Measurements from ENCODE around the gene CASTOR2.
"Not testable (repeated sequence)": the region's sequence is repeated elsewhere in the genome, so short reads cannot be mapped to it uniquely, and the experiment has no call there.

The CASTOR2 gene

DNA sequence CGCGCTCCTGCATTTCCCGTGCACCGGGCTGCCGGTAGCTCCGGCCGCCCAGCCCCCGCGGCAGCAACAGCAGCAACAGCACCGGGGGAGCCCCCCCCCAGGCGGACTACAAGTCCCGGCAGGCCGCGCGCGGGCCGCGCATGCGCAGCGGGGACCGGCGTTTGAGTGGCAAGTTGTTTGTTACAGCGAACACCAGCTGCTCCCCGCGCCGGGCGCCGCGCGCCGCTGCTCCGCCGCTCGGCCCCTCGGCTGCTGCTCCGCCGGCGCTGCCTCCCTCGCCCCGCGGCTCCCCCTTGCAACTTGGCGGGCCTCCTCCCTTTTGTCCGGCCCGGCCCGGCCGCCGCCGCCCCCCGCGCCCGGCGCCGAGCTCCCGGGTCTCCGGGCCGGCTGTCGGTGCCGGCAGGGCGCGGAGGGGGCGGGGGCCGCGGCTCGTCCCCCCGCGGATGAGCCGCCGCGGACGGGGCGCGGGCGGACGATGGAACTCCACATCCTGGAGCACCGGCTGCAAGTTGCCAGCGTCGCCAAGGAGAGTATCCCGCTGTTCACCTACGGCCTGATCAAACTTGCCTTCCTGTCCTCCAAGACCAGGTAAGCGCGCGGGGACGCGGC is at the start of gene CASTOR2:
Gene CASTOR2 (plus strand): TSS at position 195 of the 609 bp plus-strand sequence. CDS start 281 bp downstream, at position 476.
- DNase-seq (ENCODE audit: low read depth in 2 of 2), result peak; percentile 44 to 57

DNA sequence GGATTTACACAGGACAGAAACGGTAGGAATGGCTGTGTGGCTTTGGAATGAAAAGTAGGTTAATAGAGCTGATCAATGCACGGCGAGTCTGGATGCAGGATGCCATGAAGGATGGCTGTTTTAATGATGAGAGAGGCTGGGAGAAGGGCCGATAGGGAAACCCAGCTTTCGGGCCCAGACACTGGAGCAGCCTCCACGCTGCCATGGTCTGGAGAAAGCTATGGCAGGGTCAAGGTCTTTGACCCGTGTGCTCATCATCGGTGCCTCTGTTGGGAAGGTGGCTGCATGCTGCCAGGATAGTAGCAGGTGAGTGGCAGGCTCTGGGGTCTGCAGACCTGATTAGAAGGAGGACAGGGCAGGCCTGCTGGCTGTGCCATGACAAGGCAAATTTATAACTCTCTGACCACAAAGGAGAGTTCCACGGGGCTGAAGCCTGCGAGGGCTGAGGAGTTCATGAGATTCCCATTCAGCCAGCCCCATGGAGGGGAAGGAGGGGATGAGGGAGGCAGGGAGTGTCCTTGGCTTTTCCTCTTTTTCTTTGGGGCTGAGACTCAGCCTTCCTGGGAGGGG is 42.1 kb upstream of the CASTOR2 start:
- not testable (repeated sequence) for DNase-seq (ENCODE audit: low read depth in 2 of 2)

DNA sequence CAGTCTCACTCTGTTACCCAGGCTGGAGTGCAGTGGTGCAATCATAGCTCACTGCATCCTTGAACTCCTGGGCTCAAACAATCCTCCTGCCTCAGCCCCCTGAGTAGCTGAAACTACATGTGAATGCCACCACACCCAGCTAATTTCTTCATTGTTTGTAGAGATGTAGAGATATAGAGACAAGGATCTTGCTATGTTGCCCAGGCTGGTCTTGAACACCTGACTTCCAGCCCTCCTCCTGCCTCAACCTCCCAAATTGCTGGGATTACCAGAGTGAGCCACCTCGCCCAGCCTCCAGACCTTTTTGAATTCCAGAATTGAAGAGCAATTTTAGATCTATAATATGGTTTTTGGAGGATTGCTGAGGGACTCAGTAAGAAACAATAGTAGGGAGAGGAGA is 40.9 kb upstream of the CASTOR2 start:
- not testable (repeated sequence) for DNase-seq (ENCODE audit: low read depth in 2 of 2)

DNA sequence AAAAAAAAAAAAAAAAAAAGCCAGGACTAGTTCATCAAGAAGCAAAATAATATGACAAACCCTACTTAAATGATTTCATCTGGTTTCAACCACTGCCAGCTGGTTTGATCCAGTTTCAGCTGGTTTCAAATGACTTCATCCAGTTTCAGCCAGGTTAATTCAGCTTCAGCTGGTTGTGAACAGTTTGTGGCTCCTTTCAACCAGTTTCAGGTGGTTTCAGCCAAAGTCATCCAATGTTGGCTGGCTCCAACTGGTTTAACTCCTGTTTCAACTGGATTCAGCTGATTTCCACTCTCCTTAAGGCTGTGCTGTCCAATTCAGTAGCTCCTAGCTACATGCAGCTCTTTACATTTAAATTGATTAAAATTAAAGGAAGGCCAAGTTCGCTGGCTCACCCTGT is 37.5 kb upstream of the CASTOR2 start:
- DNase-seq (ENCODE audit: low read depth in 2 of 2), result not testable (repeated sequence)

DNA sequence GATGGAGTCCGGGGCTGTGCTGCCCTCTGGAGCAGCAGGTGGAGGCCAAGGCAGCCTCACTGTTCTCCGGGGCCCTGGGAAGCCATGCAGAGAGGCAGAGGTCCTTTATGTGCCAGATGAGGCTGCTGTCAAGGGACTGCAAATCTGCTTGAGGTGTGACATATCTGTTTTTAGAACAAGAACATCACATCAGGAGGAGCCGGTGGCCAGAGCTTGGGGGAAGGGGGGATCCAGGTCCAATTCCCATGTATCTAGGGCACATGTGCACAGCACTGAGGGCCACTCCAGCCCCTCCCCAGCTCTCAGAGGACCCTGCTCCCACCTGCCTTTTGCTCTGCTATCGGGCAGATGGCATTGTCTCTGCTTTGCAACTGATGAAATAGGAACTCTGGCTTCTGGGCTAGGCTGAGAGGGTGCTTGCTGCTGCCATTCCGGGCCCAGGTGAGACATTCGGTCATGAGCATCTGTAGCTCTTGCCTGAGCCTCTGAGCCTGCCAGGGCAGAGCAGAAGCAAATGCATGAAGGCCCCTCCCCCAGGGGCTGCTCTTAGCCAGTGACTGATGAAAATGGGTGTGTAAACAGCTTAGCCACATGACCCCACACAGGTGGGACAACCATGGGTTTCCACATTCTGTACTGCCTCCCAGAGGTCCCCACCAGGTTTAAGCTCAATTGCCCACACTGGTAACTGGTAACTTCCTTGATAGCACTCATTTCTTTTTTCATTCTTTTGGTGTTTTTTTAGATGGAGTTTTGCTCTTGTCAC is 32.8 kb upstream of the CASTOR2 start:
- not testable (repeated sequence) for DNase-seq (ENCODE audit: low read depth in 2 of 2)

DNA sequence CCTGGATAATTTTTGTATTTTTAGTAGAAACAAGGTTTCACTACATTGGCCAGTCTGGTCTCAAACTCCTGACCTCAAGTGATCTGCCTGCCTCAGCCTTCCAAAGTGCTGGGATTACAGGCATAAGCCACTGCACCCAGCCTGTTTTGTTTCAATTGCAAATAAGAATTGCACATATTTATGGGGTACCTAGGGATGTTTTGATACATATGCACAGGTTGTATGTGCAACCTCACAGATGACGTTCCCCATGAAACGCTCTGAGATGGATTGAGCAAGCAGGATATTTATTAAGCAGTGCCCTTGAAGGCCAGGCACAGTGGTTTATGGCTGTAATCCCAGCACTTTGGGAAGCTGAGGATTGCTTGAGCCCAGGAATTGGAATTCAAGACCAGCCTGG is 25.1 kb upstream of the CASTOR2 start:
- not testable (repeated sequence) for DNase-seq (ENCODE audit: low read depth in 2 of 2)

DNA sequence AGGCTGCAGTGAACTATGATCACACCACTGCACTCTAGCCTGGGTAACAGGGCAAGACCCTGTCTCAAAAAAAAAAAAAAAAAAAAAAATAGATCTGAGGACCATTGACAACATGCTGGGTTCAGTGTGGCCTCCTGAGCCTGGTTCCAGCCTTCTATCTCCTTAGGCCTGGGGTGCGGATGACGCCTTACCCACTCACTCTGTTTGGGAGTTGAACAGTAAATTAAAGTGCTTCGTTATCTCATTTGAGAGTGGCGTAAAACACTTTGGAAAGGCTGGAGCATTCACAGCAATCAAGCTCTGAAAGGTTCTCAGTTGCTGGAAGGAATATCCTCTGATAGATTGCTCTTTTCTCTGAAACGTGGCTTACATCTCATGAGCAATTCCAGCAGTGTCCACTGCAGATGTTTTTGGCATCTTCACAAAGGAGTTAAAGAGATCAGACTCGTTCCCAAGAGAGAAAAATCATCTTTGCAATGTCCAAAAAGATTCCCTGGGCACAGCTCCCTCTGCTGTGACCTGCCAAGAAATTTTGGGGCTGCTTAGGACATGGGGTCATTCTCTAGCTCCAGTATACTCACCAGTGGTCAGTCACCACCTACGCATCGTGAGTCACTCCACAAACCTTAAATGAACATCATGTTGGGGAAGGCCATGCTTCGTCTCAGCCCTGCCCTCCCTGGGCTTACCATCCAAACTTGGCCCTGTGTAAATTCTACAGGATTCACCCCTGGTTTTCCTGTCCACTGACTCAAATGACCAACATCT is 23.0 kb upstream of the CASTOR2 start:
- DNase-seq (ENCODE audit: low read depth in 2 of 2), result not testable (repeated sequence)

DNA sequence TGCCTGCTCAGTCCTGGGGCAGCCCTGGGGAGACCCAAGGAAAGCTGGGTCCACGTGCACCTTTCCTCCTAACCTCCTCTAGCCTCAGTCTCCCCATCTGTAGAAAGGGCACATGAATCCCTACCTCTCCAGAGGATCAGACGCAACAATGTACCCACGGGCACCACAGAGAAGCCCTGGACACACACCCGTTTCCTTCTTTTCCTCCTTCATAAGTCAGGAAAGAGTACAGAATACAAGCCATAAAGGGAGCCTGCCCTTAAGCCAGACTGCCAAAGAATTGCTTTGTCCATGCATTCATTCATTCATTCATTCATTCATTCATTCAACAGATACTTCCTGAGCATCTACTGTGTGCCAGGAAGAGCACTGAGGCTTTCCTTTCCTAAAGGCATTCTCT is 20.6 kb upstream of the CASTOR2 start:
- not testable (repeated sequence) for DNase-seq (ENCODE audit: low read depth in 2 of 2)

DNA sequence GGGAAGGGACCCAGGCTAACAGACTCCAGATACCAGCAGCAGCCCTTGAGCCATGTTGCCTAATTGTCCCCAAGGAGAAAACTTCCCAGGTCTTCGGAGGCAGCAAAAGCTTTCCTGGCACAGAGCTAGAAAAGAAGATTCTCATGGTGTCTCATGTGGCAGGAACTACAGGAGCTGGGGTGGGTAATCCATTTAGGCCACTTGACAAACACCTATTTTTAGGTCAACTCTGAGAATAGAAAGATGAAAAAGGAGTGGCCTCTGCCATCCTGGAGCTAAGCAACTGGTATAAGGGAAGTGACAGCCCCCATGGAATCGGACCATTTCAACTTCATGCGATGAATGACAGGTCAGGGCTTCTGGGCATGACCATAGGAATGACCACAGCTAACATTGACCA is 16.8 kb upstream of the CASTOR2 start:
- DNase-seq (ENCODE audit: low read depth in 2 of 2), result not testable (repeated sequence)

DNA sequence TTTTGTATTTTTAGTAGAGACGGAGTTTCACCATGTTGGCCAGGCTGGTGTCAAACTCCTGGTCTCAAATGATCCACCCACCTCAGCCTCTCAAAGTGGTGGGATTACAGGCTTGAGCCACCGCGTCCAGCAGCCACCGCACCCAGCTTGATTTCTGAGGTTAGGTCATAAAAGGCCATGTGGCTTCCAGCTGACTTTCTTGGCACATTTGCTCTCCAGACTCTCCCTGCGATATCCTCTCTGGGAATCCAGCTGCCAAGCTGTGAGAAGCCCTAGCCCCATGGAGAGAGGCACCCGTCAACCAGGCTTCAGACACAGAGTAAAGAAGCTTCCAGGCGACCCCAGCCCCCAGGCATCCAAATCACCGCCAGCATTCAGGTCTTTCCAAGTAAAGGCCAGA is 10.7 kb upstream of the CASTOR2 start:
- not testable (repeated sequence) for DNase-seq (ENCODE audit: low read depth in 2 of 2)

DNA sequence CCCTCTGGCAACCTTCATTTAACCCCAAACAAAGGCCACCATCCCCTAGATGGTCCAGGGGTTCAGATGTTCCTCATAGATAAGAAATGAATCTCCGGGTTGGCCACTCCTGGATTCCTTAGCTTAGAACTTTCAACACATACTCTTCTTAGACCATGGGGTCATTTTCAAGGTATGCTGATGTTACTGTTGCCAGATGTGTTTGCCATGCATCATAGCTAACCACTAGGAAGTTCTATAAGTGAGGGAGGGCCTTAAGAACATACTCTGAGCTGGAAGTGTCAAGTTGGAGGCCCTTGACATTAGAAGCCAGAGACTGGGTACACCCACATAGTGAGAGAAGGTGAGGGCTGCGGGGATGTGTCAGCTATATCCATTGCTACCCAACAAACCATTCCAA is 6.2 kb upstream of the CASTOR2 start:
- DNase-seq (ENCODE audit: low read depth in 2 of 2), result not testable (repeated sequence)

DNA sequence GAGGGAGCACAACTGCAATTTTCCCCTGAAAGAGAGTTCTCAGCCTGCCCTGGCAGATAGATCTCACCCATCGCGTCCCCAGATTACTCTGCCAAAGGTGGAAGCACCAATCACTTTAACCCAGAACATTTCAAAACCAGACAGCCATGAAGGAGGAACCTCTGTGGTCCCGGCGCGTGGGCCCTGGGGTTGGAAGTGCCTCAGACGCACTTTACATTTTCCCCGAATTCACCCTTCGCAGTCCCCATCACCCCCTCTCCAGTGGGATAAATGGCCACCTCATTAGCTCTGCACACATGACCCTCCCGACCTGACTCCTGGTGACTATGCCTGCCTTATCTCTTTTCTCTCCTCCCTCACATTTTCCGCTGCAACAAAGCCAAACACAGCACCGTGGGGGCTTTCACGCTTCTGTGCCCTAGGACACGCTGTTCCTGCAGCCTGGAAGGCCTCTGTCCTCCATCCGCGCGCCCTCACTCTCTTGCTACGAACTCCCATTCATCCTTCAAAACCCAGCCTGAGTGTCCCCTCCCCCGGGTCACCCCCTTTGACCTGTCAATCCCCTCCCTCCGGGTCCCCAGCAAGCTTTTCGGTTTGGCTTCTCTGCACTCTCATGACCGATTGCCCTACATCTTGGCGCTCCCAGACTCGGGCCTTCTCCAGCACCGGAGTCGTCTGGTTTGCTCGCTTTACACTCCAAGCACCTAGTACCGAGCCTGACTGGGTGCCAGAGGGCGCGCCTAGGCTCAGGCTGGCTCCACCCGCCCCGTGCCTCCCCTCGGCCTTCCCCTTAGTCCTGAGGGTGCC is 598 bp upstream of the CASTOR2 start:
- not testable (repeated sequence) for DNase-seq (ENCODE audit: low read depth in 2 of 2)

DNA sequence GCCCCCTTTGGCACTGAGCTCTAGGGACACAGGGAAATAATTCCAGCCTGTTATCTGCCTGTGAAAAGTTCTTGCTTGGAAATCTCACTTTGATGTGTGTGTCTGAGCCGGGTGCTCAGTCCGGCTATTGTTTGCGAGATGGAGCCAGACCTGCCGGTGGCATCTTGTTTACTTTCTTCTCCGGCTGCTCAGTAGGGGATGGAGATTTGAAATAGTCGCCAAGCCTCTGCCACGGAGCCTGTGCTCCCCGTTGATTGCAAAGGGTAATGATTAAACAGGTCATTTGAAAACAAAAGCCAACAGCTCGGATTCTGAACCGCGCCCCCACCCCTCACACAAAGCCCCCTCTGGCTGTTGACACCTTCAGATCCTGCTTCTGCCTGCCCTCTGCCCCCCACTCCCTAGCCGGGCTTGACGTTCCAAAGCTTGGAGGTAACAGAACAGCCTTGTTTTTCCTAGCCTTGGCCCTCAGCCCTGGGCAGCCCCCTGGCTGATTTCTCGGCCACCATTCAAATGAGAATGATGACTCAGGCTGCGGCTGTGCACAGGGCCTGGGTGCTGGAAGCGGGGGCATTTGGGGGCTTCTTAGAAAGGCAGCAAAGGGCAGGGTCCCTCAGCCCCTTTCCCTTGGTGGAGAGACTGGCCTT is 1.8 kb downstream of the CASTOR2 start:
- DNase-seq (ENCODE audit: low read depth in 2 of 2), result not testable (repeated sequence)

DNA sequence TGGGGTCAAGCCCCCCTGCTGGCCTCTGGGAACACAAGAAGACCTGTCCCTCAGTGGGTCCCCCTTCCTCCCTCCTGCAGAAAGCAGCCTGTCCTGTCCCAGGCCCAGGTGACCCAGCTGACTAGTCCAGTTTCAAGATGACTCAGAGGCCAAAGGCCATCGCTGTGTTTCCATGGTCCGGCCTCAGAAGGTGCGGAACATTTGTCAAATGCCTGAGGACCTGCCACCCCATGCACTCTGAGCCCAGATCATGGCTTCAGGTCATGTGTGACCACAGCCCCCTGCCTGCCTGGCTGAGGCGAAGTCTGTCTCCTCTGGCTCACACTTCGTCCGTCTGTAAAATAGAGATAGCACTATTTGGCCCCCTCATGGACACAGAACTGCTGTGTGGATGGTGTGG is 2.4 kb downstream of the CASTOR2 start:
- not testable (repeated sequence) for DNase-seq (ENCODE audit: low read depth in 2 of 2)

DNA sequence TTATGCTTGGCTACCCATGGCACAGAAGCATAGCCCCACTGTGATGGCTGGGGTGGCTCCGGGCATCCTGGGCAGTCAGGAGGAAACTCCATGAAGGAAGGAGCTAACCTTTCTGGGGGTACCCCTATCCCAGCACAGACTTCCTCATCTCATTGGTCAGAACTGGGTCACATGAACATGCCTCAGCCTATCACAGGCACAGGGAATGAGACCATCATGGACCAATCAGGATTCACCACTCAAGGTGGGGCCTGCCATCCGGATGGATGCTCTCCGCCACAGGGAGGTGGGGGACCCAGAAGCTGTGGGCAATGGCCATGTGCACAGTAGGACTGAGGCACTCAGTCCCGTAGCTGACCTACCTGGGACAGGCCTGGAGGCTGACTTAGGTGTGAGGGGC is 6.9 kb downstream of the CASTOR2 start:
- DNase-seq (ENCODE audit: low read depth in 2 of 2), result not testable (repeated sequence)

DNA sequence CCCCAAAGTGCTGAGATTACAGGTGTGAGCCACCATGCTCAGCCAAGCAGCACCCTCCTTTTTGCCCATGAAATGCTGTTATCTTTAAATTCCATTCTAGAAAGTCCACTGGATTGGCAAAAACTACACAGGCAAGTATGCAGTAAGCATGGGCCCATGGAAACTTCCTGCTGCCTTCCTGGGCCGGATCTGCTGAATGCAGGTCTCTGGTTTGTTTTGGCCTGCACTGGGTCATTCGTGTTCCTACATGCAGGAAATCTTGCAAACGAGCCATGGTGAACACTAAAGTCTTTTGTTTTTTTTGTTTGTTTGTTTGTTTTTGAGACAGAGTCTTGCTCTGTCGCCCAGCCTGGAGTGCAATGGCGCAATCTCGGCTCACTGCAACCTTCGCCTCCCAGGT is 7.9 kb downstream of the CASTOR2 start:
- not testable (repeated sequence) for DNase-seq (ENCODE audit: low read depth in 2 of 2)

DNA sequence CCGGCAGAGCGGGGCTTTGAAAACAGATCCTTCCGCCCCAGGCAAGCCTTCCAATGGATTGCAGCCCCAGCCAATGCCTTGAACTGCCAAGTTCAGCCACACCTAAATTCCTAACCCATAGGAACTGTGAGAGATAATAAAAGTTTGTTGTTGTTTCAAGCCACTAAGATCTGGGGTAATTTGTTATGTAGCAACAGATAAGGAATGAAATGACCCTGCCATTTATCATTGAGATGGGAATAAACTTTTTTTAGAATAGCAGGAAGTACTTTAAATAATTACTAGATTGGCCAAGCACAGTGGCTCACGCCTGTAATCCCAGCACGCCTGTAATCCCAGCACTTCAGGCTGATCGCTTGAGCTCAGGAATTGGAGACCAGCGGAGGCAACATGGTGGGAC is 11.5 kb downstream of the CASTOR2 start:
- not testable (repeated sequence) for DNase-seq (ENCODE audit: low read depth in 2 of 2)

DNA sequence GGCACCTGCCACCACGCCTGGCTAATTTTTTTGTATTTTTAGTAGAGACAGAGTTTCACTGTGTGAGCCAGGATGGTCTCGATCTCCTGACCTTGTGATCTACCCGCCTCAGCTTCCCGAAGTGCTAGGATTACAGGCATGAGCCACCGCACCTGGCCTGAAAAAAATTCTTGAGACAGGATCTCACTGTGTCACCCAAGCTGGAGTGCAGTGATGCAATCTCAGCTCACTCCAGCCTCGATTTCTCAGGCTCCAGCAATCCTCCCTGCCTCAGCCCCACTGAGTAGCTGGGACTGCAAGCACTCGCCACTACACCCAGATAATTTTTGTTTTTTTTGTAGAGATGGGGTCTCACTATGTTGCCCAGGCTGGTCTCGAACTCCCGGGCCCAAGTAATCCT is 13.0 kb downstream of the CASTOR2 start:
- DNase-seq (ENCODE audit: low read depth in 2 of 2), result not testable (repeated sequence)

DNA sequence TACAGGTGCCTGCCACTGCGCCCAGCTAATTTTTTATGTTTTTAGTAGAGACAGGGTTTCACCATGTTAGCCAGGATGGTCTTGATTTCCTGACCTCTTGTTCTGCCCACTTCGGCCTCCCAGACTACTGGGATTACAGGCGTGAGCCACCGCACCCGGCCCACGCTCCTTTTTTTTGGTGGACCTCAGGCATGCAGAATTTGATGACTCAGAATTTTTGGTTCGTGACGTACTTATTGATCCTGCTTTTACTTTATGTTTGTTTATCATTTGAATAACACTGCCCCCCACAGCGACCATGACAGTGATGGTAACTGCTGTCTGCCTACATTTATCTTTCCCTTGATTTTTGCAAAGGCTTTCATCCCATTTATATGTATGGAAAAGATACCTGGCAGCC is 23.9 kb downstream of the CASTOR2 start:
- not testable (repeated sequence) for DNase-seq (ENCODE audit: low read depth in 2 of 2)

DNA sequence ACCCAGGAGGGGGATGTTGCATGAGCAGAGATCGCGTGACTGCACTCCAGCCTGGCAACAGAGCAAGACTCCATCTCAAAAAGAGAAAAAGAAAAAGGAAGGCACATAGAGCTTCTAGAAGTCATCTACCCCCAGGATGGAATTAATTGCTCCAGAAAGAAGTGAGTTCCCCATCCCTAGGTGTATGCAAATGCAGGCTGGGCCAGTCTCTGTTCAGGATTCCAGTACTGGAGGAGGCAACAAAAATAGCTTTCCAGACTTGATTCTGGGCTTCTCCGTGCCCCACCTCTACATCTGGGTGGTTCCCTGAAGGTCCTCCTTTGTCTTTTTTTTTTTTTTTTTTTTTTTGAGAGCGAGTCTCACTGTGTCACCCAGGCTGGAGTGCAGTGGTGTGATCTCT is 28.6 kb downstream of the CASTOR2 start:
- DNase-seq (ENCODE audit: low read depth in 2 of 2), result no peak

Measured in stimulated activated CD8-positive, alpha-beta memory T cell treated with anti-CD3 and anti-CD28 coated beads, Interleukin-7, amount 100 ng/mL, for 4 hours (primary cell).